Tongue (tissue), 2 donors: Measurements from ENCODE around the gene SNRPD3. TPM values are rescaled to one million over a fixed set of nuclear protein-coding genes. Genes with fewer than 3 reads are reported as not detected.
"Not testable (repeated sequence)": the region's sequence is repeated elsewhere in the genome, so short reads cannot be mapped to it uniquely, and the experiment has no call there.

Source experiments
- DNase-seq: peaks from one replicate; pipeline ENCODE4 v3.0.0-alpha.2; 2015
- total RNA-seq: library from RNA; depleted of rRNA; stranded (reverse); fragments of >200 nt; gene quantifications from one replicate; pipeline ENCODE4 v1.2.3, GENCODE V29; 2014

SNRPD3 gene
- total RNA-seq, 1 donor from 2014 or later: 169 TPM

DNA sequence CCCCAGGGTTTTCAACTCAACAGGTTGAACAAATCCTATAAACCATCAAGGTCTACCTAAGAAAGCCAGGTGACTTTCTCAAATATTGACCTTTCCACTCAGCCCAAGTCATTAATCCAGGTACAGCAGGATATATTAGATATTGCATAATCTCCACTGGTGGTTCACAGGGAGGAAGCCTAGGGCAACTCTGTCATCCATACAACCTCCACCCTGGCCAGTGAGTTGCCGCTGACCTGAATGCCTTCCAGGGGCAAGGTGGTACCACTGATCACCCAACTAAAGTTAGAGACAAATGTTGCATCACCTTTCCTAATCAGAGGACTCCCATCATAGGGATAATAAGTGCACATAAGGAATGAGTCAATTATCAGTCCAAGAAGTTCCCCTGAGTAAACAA lies 23.7 kb upstream of the SNRPD3 start:
- DNase-seq: no peak

DNA sequence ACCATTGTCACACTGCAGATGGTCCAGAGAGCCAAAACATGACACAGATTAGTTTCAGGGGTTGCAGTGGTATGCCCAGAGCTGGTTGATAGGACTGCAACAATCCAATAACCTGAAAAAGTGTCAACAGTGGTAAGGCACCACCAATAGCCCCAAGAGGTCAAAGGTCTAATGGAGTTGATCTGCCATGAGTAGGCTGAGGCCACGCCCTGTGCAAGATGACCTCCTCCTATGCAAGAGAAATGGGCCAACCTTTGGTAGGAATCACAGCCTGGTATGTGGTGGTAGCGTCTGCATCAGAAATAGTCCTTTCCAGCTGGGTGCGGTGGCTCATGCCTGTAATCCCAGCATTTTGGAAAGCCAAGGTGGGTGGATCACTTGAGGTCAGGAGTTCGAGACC lies 20.5 kb upstream of the SNRPD3 start:
- DNase-seq: no peak

- no peak for DNase-seq
These were observed 19.7 kb upstream of the SNRPD3 start for GRCh38 chr22:24536089-24536488.

DNA sequence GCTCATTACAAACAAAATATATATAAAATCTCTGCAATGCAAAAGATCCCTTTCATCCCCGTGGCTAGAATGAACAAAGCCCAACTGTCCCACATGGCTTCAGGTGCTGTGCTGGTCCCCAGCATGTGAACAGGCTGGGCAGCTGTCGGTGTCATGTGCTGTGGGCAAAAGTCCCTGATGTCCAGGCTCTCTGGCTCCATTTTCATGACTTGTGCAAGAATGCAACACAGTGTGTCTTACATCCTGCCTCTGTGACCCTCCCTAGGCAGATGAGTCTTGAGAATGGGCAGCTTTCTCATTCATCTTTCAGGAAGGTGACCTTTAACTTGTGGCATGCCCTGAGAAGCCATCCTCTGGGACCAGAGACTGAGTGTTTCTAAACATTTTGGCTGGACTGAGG lies 15.3 kb upstream of the SNRPD3 start:
- DNase-seq: no peak

GRCh38 chr22:24541681-24542515 lies 13.9 kb upstream of the SNRPD3 start:
- no peak for DNase-seq

DNA sequence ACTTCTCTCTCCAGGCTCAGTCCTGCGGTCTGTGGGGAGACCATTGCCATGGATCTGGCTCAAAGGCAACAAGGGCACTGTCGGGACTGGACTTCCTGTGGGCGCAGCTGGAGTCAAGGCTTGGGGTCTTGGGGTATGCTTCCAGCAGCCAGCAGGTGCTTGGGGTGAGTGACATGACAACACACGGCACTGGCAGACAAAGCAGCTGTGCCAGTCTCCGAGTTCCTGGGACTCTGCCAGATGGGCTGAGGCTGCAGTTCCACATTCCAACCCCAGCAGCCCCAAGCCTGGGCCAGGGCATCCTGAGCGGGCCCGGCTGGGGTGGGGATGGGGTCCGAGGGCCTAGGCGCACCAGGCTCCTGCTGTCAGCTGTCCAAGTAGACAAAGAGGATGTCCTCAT lies 13.2 kb upstream of the SNRPD3 start:
- DNase-seq: peak; percentile 86

GRCh38 chr22:24543185-24543601 lies 12.6 kb upstream of the SNRPD3 start:
- DNase-seq: no peak

DNA sequence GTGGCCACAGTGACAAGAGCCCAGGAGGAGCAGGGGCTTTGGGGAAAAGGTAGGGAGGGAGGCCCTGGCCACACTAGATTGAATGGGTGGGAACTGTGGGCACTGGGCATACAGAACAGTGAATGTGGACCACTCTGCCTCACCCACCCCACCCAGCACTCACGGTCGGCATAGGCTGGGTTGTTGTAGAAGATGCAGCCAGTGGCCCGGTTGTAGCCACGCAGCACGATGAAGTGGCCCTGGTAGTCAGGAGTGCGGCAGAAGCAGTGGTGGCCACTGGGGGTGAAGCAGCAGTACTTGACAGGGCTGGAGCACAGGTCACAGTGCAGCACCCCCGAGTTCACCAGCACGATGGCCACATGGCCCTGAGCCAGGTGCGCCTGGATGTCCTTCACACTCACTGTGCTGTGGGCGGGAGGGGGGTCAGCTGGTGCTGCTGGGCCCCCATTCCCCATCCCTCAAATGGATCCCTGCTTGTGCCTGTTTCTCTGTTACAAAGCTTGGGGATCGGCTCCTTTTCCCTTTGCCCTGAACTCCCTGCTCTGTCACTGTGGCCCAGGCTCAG lies 12.0 kb upstream of the SNRPD3 start:
- no peak for DNase-seq

DNA sequence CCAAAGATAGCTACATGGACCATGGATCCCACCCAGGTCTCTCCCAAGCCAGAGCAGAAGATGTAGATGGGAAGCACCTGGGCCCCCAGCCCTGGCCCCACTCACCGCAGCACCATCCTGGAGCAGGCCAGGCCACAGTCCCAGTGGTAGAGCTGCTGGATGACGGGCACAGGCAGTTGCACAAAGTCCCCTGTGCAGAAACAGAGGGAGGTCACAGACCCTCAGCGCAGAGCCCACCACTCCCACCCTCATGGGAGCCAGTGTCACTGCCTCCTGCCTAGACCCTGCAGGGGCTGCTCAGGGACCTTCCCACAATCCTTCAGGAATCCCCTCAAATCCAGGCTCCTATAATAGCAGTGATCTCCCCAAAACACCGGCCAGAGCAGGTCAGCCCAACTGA lies 7.0 kb upstream of the SNRPD3 start:
- DNase-seq: no peak

DNA sequence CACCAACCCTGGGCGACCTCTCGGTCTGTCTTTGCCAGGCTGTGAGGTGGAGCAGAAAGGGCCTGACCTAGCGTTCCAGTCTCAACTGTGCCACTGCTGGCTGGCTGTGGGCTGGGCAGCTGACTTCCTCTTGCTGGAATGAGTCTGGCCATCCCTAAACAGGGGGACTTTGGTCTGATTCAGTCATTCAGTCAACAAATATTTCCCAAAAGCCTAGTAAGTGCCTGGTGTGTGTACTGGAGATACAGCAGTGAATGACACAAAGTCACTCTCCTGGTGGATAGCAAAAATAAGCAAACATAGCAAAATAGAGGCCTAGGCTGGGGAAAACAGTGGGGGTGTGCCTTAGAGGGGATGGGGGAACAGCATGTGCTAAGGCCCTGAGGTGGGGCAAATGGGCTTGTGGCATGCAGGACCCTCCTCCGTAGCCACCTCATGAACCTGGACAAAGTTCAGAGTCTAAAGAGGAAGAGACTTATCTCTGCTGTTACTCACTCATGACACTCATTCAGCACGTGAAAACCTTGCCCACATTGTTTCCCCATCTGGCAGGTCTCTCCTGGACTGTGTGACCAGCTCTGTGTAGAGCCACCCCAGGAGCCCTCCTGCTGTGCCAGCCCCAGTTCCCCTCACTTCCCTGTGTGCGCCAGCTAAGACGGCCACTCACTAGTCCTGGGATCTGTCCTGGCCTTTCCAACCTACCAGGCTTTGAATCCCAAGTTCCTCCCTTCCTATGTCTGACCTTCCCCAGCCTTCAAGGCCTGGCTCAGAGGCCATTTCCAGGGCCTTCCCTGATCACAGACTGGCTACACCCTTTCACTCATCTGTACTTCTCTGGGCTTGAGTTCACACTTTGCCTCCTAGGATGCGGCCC lies 5.5 kb upstream of the SNRPD3 start:
- no peak for DNase-seq

GRCh38 chr22:24550902-24551435 lies 4.8 kb upstream of the SNRPD3 start:
- no peak for DNase-seq

GRCh38 chr22:24552503-24553286 lies 3.1 kb upstream of the SNRPD3 start:
- not testable (repeated sequence) for DNase-seq

DNA sequence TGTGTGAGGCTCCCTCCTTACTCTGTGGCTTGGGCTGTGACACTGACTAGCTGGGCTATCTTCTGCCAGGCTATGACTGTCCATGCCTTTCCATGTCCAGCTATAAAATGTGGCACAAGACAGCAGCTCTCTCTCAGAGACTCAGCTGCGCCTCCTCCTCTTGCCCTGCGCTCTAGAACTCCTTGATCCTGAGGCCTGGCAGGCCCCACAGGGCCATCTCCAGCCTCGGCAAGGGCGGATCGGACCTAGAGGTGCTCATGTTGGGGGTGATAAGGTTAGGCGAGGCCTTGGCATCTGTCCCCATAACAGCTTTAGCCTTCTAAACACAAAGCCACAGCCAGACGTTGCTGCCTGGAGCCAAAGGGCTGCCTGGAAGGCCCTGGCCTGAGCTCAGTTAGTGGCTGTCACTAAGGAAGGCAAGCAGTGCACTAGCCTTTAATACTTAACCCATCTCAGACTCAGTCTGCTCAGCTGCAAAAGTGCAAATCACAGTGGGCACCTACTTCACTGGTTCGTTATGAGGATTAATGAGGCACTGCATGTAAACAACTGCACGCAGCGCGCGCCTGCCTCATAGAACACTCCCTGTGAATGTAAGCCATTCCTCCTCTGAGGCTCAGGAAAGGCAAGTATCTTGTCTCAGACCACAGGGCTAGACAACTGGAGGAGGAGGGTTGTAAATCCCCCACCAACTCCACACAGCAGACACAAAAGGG lies 2.0 kb upstream of the SNRPD3 start:
- DNase-seq: no peak

DNA sequence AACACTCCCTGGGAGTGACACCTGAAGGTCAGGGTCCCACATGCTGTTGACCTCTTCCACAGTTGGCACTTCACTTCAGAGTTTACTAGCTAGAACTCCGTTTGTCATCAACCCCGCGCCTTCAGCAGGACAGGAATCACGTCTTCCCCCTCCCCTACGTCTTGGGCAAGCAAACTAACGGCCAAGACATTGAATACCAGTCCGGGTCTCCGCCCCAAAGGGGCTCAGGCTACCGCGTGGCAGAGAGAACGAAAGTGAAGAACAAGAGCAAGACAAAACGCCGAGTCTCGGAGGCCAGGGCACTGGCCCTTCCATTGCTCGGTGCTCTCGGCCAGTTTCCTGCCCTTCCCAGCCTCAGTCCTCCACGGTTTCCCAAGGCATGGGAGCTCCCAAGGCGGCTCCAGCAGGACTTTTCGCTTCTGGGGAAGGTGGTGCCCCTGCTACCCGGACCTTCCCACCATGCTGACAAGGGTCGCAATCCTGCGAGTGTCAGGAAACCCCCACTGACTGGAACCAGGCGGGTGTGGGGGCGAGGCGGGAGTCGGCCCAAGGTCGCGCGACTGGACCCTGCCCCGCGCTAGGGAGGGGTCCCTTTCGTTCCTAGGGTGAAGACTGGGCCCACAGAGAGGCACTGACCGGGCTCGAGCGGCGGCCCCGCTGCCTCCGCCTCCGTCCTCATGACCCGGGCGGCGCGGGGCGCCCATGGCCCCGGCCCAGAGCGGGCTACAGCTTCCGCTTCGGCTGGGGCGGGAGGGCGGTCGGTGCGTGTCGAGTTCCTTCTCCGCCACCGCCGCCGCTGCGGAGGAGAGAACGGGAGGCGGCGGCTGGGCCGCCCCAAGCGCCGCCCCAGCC lies 1.3 kb upstream of the SNRPD3 start, which contains the start of gene GUCD1:
Gene GUCD1, minus strand, starts transcription at position 826 of the 852 bp plus-strand sequence. Its CDS starts 147 bp downstream, at position 679.
- peak; percentile 34 for DNase-seq

DNA sequence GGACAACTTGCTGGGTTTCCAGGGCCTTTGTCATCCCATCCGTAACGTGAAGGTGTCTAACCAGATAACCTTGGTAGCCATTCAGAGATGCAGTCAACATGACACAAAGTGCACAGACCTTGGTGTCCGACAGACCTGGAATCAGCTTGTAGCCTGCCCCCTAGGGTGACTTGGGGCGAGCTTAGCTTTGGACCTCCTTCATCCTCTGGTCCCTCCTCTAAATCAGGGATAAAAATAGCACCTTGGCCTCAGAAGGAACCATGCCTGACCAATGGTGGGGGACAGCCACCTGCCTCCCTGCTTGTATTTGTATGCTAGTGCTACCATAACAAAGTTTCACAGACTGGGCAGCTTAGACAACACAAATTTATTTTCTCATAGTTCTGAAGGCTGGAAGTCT lies 3.7 kb downstream of the SNRPD3 start:
- DNase-seq: no peak

DNA sequence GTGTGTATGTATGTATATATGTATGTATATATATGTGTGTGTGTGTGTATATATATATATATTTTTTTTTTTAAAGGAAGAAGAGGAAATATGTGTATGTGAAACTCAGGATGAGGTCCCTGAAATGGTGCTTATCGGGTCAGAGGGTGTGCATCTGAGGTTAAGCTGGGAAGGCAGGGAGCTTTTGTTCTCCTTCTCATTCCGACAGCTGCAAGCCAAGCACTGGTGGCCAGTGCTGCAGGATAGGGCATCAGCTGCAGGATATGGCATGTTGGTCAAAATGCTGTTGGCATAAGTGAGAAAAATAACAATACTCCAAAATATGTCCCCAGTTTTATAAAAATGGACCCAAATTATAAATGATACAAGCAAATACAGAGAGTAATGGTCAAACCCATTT lies 7.4 kb downstream of the SNRPD3 start:
- DNase-seq: no peak

DNA sequence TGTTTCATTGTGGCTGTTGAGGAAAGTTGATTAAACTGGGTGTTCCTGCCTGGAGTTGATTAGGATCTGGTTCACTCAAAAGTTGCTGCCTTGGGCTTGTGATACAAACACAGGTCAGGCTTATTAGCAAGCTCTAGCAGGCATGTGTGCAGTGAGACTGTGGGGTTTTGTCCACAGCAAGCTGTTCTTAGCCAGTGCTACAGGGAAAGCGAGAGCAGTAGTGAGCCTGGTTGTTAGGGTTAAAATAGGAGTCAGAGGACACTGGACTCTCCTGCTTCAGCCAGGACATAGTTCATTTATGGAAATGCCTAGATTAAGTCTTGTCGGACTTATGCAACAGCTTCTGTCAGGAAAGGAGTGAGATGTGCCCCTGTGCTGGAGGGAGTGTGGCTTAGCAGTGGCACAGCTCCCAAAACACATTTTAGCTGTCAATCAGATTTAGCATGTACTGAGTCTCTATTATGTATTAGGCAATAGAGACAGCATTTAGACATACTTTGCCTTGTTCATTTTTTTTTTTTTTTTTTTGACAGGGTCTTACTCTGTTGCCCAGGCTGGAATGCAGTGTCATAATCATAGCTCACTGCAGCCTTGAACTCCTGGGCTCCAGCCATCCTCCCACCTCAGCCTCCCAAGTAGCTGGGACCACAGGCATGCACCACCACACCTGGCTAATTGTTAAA lies 8.7 kb downstream of the SNRPD3 start:
- DNase-seq: no peak

- no peak for DNase-seq
These were observed 9.3 kb downstream of the SNRPD3 start for GRCh38 chr22:24565077-24565476.

- no peak for DNase-seq
These were observed 11.2 kb downstream of the SNRPD3 start for GRCh38 chr22:24566899-24567511.
